ENCODE results near the gene MYO5C.

MYO5C gene

GRCh38 chr15:52191207-52191606 lies 104.4 kb downstream of the MYO5C start, which contains the start of gene GNB5:
GNB5 (minus strand) TSS chr15:52191392; CDS start chr15:52184676, 6,716 bp downstream.
- H2BK15ac ChIP-seq (ENCODE audit: low read depth, poor library complexity, severe bottlenecking) = no peak within 1 kb of the TSS
- no peak within 1 kb of the TSS for H2AK5ac ChIP-seq (ENCODE audit: low read length, severe bottlenecking)
- H3K4me2 ChIP-seq (ENCODE audit: low read length, poor library complexity, severe bottlenecking) = no peak within 1 kb of the TSS
- no peak within 1 kb of the TSS for H3K9ac ChIP-seq (ENCODE audit: low read length)
- no peak for DNase-seq
- peaks cover 2% of the 10 kb centered on the region for H3K4me1 ChIP-seq (ENCODE audit: control insufficient read depth, insufficient read depth, low read depth, low read length)
- H3K23ac ChIP-seq (ENCODE audit: low read length in 2 of 2) = no peak within 1 kb of the TSS
- no peaks in the 10 kb centered on the region for H3K36me3 ChIP-seq (ENCODE audit: control insufficient read depth in 1 of 2, insufficient read depth in 2 of 2, low read depth in 1 of 2, low read length in 2 of 2)
- no peak within 1 kb of the TSS for H2BK12ac ChIP-seq (ENCODE audit: low read length in 2 of 2)
- no peak within 1 kb of the TSS for H2BK120ac ChIP-seq (ENCODE audit: low read depth, low read length)
- no peak within 1 kb of the TSS for H4K8ac ChIP-seq (ENCODE audit: low read length)
- H3K79me1 ChIP-seq (replicated peaks; ENCODE audit: low read length, poor library complexity, severe bottlenecking) = no peaks in the 10 kb centered on the region
- H4K91ac ChIP-seq (ENCODE audit: low read length) = peak within 1 kb of the TSS; percentile 11
- peak within 1 kb of the TSS in 1 of 2 experiments; percentile 81 for H3K14ac ChIP-seq (ENCODE audit: low read length in 2 of 2)
- WGBS = 52% methylated on average over 7 of the region's 7 CpGs
- no peaks in the 10 kb centered on the region for H3K9me3 ChIP-seq (ENCODE audit: control insufficient read depth, low read length)
- no peak within 1 kb of the TSS for H2AFZ ChIP-seq (ENCODE audit: low read depth, low read length)
- H2BK5ac ChIP-seq (ENCODE audit: low read depth, low read length, poor library complexity, severe bottlenecking) = no peak within 1 kb of the TSS
- H3K27me3 ChIP-seq (ENCODE audit: control insufficient read depth in 1 of 2, insufficient read depth in 1 of 2, low read length in 2 of 2) = no peaks in the 10 kb centered on the region
- no peak within 1 kb of the TSS for H3K4ac ChIP-seq (ENCODE audit: low read depth in 1 of 2, low read length in 2 of 2)
- no peak within 1 kb of the TSS for H3K27ac ChIP-seq (ENCODE audit: low read length, poor library complexity, severe bottlenecking)
- no peak within 1 kb of the TSS for H3K4me3 ChIP-seq (ENCODE audit: insufficient read depth in 1 of 2, low read depth in 1 of 2, low read length in 2 of 2)
- H3K18ac ChIP-seq (ENCODE audit: low read depth in 1 of 2, low read length in 2 of 2) = peak within 1 kb of the TSS in 1 of 2 experiments; percentile 9

GRCh38 chr15:52186651-52187486 lies 108.7 kb downstream of the MYO5C start:
- Histone ChIP-seq H3K36me3 (ENCODE audit: control insufficient read depth in 1 of 2, insufficient read depth in 2 of 2, low read depth in 1 of 2, low read length in 2 of 2) (no peaks in the 10 kb centered on the region), H3K14ac (ENCODE audit: low read length in 2 of 2) (no peak overlapping the region), H2BK5ac (ENCODE audit: low read depth, low read length, poor library complexity, severe bottlenecking) (no peak overlapping the region), H3K4ac (ENCODE audit: low read depth in 1 of 2, low read length in 2 of 2) (no peak overlapping the region), H3K4me3 (ENCODE audit: insufficient read depth in 1 of 2, low read depth in 1 of 2, low read length in 2 of 2) (no peak overlapping the region), H2AK5ac (ENCODE audit: low read length, severe bottlenecking) (no peak overlapping the region), H3K9ac (ENCODE audit: low read length) (no peak overlapping the region), H3K79me1 (replicated peaks; ENCODE audit: low read length, poor library complexity, severe bottlenecking) (no peaks in the 10 kb centered on the region), H3K4me1 (ENCODE audit: control insufficient read depth, insufficient read depth, low read depth, low read length) (peaks cover 2% of the 10 kb centered on the region), H4K8ac (ENCODE audit: low read length) (no peak overlapping the region), H3K27me3 (ENCODE audit: control insufficient read depth in 1 of 2, insufficient read depth in 1 of 2, low read length in 2 of 2) (no peaks in the 10 kb centered on the region), H3K18ac (ENCODE audit: low read depth in 1 of 2, low read length in 2 of 2) (no peak overlapping the region), H2BK120ac (ENCODE audit: low read depth, low read length) (no peak overlapping the region), H2BK12ac (ENCODE audit: low read length in 2 of 2) (no peak overlapping the region), H3K9me3 (ENCODE audit: control insufficient read depth, low read length) (no peaks in the 10 kb centered on the region), H4K91ac (ENCODE audit: low read length) (no peak overlapping the region), H3K4me2 (ENCODE audit: low read length, poor library complexity, severe bottlenecking) (no peak overlapping the region), H3K23ac (ENCODE audit: low read length in 2 of 2) (no peak overlapping the region), H2BK15ac (ENCODE audit: low read depth, poor library complexity, severe bottlenecking) (peak overlapping the region; percentile 70), H2AFZ (ENCODE audit: low read depth, low read length) (no peak overlapping the region), H3K27ac (ENCODE audit: low read length, poor library complexity, severe bottlenecking) (no peak overlapping the region)
- WGBS = 87% methylated on average over 11 of the region's 11 CpGs
- DNase-seq = no peak

DNA sequence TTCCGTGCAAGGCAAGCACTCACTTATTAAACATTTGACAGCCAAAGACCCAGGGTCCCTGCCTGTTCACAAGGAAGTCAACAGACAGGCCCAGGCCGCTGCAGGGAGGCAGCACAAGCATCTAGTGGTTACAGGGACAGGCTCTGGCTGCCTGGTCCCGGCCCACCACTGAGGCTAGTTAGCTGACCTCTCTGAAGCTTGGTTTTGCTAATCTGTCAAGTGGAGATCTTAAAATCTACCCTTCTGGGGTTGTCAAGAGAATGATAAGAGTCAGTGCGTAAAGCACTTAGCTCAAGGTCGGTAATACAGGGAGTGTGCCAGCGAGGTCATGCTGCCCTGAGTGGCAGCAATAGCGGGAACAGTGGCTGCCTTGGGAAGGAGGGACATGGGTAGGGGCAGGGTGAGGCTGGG lies 110.4 kb downstream of the MYO5C start:
- Histone ChIP-seq H2AK5ac (ENCODE audit: low read length, severe bottlenecking) (no peak overlapping the region), H3K23ac (ENCODE audit: low read length in 2 of 2) (no peak overlapping the region), H3K4ac (ENCODE audit: low read depth in 1 of 2, low read length in 2 of 2) (no peak overlapping the region), H3K9ac (ENCODE audit: low read length) (no peak overlapping the region), H3K27me3 (ENCODE audit: control insufficient read depth in 1 of 2, insufficient read depth in 1 of 2, low read length in 2 of 2) (no peaks in the 10 kb centered on the region), H3K18ac (ENCODE audit: low read depth in 1 of 2, low read length in 2 of 2) (no peak overlapping the region), H3K9me3 (ENCODE audit: control insufficient read depth, low read length) (no peaks in the 10 kb centered on the region), H2BK12ac (ENCODE audit: low read length in 2 of 2) (no peak overlapping the region), H3K14ac (ENCODE audit: low read length in 2 of 2) (no peak overlapping the region), H2BK5ac (ENCODE audit: low read depth, low read length, poor library complexity, severe bottlenecking) (no peak overlapping the region), H3K4me3 (ENCODE audit: insufficient read depth in 1 of 2, low read depth in 1 of 2, low read length in 2 of 2) (no peak overlapping the region), H2AFZ (ENCODE audit: low read depth, low read length) (no peak overlapping the region), H3K27ac (ENCODE audit: low read length, poor library complexity, severe bottlenecking) (no peak overlapping the region), H2BK15ac (ENCODE audit: low read depth, poor library complexity, severe bottlenecking) (no peak overlapping the region), H4K8ac (ENCODE audit: low read length) (no peak overlapping the region), H3K4me2 (ENCODE audit: low read length, poor library complexity, severe bottlenecking) (no peak overlapping the region), H2BK120ac (ENCODE audit: low read depth, low read length) (no peak overlapping the region), H4K91ac (ENCODE audit: low read length) (no peak overlapping the region), H3K79me1 (replicated peaks; ENCODE audit: low read length, poor library complexity, severe bottlenecking) (no peaks in the 10 kb centered on the region), H3K36me3 (ENCODE audit: control insufficient read depth in 1 of 2, insufficient read depth in 2 of 2, low read depth in 1 of 2, low read length in 2 of 2) (no peaks in the 10 kb centered on the region), H3K4me1 (ENCODE audit: control insufficient read depth, insufficient read depth, low read depth, low read length) (no peaks in the 10 kb centered on the region)
- DNase-seq = no peak
- WGBS = 88% methylated on average over 7 of the region's 7 CpGs

- no CpG with 5 or more reads among the region's 5 CpGs for WGBS
- Histone ChIP-seq H2AK5ac (ENCODE audit: low read length, severe bottlenecking) (no peak overlapping the region), H4K8ac (ENCODE audit: low read length) (no peak overlapping the region), H3K27me3 (ENCODE audit: control insufficient read depth in 1 of 2, insufficient read depth in 1 of 2, low read length in 2 of 2) (no peaks in the 10 kb centered on the region), H3K18ac (ENCODE audit: low read depth in 1 of 2, low read length in 2 of 2) (no peak overlapping the region), H3K4me3 (ENCODE audit: insufficient read depth in 1 of 2, low read depth in 1 of 2, low read length in 2 of 2) (no peak overlapping the region), H2BK12ac (ENCODE audit: low read length in 2 of 2) (no peak overlapping the region), H3K23ac (ENCODE audit: low read length in 2 of 2) (no peak overlapping the region), H3K4me1 (ENCODE audit: control insufficient read depth, insufficient read depth, low read depth, low read length) (no peaks in the 10 kb centered on the region), H3K9ac (ENCODE audit: low read length) (no peak overlapping the region), H3K14ac (ENCODE audit: low read length in 2 of 2) (no peak overlapping the region), H3K4me2 (ENCODE audit: low read length, poor library complexity, severe bottlenecking) (no peak overlapping the region), H2BK15ac (ENCODE audit: low read depth, poor library complexity, severe bottlenecking) (no peak overlapping the region), H3K36me3 (ENCODE audit: control insufficient read depth in 1 of 2, insufficient read depth in 2 of 2, low read depth in 1 of 2, low read length in 2 of 2) (no peaks in the 10 kb centered on the region), H2BK120ac (ENCODE audit: low read depth, low read length) (no peak overlapping the region), H3K27ac (ENCODE audit: low read length, poor library complexity, severe bottlenecking) (no peak overlapping the region), H2BK5ac (ENCODE audit: low read depth, low read length, poor library complexity, severe bottlenecking) (no peak overlapping the region), H3K9me3 (ENCODE audit: control insufficient read depth, low read length) (no peaks in the 10 kb centered on the region), H4K91ac (ENCODE audit: low read length) (no peak overlapping the region), H3K4ac (ENCODE audit: low read depth in 1 of 2, low read length in 2 of 2) (no peak overlapping the region), H3K79me1 (replicated peaks; ENCODE audit: low read length, poor library complexity, severe bottlenecking) (no peaks in the 10 kb centered on the region), H2AFZ (ENCODE audit: low read depth, low read length) (no peak overlapping the region)
- DNase-seq = no peak
These were observed 110.9 kb downstream of the MYO5C start for GRCh38 chr15:52184721-52185120.

Measured in mesenchymal stem cell (in vitro differentiated cells and primary cell).